Fibroblast of skin of right quadriceps (primary cell): ENCODE results near the gene TBC1D3.
"Not testable (repeated sequence)": the region's sequence is repeated elsewhere in the genome, so short reads cannot be mapped to it uniquely, and the experiment has no call there.

Source experiments
- DNase-seq: peaks from one replicate; pipeline ENCODE4 v3.0.0-alpha.2; 2013

The TBC1D3 gene

GRCh38 chr17:38192455-38192854 lies at the start of gene TBC1D3:
Gene TBC1D3 (minus strand): TSS chr17:38192555. CDS start chr17:38191029, 1,526 bp downstream.
- not testable (repeated sequence) for DNase-seq

GRCh38 chr17:38232790-38233189 lies 40.4 kb upstream of the TBC1D3 start:
- not testable (repeated sequence) for DNase-seq

- DNase-seq: not testable (repeated sequence)
These were observed 33.6 kb upstream of the TBC1D3 start for GRCh38 chr17:38225844-38226495.

- not testable (repeated sequence) for DNase-seq
These were observed 28.5 kb upstream of the TBC1D3 start for GRCh38 chr17:38220867-38221266.

GRCh38 chr17:38200271-38200670 lies 7.9 kb upstream of the TBC1D3 start:
- DNase-seq: not testable (repeated sequence)

GRCh38 chr17:38134860-38135259 lies 57.5 kb downstream of the TBC1D3 start:
- DNase-seq: not testable (repeated sequence)
